Activated CD4-positive, alpha-beta T cell treated with anti-CD3 and anti-CD28 coated beads for 4 hours (primary cell): ENCODE results near the gene ANKRD60.

Experiments
- DNase-seq, 2 donors: peaks; one replicate each; pipeline ENCODE4 v3.0.0-alpha.2; 2020

Gene ANKRD60

DNA sequence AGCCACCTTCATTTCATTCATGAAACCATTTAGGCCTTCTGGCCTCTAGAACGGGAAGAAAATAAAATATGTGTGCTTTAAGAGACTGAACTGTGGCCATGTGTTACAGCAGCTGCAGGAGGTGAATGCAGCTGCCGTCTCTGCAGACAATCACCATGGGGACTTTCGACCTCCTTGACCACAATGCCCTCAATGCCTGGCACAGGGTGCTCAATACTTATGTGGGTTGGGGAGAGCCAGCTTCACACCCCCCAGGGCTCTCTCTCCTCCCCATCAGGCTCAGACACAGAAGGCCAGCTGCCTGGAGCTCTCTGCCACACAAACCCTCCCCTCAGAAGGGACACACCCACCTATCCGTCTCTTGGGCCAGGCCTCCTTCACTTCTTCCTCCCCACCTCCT, 43.5 kb downstream of the ANKRD60 start:
- DNase-seq, result no peak

DNA sequence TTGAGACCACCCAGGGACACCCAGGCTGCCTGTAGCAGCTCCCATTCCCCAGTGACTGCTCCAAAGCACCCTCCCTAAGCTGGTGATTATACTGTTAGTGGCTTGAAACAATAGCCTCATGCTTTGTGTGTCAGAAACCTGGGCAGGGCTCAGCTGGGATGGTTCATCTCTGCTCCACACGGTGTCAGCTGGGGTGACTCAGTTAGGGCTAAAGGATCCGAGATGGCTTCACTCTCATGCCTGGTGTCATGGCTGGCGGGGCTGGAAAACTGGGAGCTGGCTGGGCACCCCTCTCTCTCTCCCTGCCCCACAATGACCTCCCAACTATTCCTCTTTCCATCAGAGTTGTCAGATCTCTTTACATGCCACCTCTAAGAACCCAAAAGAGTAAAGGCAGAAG, 44.4 kb downstream of the ANKRD60 start:
- DNase-seq, result no peak

DNA sequence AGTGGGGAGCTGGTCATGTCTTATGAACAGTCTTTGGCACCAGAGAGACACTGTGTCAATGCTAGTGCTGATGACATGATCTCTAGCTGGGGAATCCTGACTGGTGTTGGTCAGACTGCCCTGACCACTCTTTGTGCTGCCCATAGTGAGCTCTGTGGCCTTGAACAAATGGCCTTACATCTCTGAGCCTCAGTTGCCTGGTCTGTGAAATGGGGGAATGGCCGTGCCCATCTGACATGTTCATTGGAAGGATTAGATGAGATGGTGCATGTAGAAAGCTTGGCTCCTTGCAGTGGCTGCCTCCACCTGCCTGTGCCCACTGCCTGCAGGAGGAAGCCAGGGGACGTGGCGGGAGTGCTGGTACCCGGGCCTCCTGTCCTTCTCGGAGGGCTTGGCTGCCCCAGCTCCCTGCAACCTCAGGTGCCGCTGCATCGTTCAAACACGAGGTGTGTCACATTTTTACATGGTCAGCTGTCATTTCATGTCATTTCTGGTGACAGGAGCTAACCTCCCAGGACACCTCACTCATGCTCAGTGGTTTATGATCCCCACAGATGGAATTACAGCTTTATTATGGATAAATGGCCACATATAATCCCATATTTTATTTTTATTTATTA, 45.8 kb downstream of the ANKRD60 start:
- no peak for DNase-seq

DNA sequence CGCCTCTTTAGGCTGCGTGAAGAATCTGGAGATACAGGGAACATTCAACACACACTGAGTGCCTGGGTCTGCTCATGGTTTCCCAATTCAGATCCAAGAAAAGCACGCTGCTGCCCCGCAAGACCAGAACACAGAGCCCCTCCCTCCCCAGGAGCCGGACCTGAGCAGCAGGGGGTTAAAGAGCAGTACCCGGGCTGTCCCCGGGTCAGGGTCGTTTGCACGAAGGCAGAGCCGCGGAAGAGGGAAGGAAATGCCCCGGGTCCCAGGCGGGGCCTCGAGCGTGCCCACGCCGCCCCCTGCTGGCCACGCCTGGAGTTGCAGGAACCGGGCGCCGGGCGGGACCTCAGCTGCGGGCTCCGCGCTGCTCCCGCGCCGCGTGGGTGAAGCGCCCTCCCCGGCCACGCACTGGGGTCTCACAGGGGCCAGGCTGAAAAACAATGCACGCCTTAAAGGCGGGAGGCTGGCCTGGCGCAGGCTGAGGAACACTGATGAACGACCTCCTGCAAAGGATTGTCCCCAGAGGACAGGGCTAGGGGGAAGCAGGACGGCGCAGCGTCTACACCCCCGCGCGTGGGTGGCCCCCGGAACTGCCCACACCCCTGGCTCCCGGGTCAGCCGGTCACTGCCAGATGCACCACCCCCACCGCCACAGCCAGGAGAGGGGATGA, 48.9 kb downstream of the ANKRD60 start:
- DNase-seq, result peak; percentile 50 to 61

DNA sequence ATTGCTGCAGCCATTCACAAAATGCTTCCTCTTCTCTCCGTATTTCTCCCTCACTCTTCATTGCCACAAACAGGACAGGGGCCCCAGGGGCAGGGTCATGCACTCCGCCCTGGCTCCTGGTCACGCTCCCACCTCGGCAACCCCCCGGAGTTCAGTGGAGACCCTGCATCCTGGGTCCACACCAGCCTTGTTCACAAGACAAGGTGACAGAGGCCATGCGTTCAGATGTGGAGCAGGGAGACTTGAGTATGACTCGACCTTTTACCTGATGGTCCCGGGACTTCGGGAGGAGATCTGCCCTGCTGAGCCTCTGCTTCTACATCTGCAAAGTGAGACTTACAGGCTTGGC, 49.4 kb downstream of the ANKRD60 start:
- no peak for DNase-seq

DNA sequence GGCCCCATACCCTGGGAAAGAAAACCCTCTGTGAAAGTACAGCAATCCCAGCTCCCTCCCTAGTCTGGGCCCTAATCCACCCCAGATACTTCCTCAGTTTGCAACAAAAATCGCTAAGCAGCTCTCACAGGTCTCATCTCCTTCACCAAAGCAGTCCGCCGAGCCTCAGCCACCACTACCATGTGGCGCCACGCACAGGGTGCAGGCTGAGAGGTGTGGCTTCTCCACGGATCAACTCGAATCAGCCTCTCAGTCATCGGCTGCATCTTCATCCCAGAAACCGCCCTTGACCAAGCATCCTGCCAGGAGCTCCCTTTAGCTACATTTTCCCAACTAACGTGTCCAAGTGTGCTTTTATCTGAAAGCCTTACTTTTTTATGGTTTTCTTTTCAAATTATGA, 50.7 kb downstream of the ANKRD60 start:
- no peak for DNase-seq

DNA sequence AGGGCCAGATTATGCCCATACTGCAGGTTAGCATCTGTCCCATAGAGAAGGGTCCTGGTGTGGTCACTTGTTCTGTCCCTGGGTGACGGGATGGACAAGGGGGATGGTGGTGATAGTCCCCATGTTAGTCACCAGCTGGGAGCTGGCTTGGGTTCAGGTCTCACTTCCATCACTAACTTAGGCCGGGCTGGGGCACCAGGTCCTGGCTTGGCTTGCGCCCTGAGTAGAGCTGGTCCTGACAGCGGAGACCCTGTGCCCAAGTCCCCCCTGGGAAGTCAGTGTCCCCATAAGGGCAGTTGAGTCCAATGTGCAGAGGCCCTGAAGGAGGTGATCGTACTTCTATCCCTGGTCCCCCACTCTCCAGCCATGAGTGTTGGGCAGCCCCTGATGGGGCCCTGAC, 52.6 kb downstream of the ANKRD60 start:
- DNase-seq, result no peak

DNA sequence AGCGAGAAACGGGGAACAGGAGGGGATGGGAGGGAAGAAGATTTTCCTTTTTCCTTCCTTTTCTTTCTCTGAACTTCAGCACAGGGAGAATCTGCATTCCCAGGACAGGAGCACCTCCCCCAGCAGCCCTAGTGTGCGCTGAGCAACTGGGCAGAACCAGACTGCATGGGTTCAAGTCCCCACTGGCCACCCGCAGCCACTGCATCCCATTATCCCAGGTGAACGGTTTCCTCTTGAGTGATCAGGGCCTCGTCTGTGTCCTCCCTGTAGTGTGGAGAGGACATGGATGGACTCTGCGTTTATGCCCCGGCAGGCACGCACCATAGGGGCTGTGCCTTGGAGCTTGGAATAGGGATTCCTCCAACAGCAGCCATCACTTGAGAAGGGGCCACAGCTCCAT, 53.0 kb downstream of the ANKRD60 start:
- DNase-seq, result no peak

DNA sequence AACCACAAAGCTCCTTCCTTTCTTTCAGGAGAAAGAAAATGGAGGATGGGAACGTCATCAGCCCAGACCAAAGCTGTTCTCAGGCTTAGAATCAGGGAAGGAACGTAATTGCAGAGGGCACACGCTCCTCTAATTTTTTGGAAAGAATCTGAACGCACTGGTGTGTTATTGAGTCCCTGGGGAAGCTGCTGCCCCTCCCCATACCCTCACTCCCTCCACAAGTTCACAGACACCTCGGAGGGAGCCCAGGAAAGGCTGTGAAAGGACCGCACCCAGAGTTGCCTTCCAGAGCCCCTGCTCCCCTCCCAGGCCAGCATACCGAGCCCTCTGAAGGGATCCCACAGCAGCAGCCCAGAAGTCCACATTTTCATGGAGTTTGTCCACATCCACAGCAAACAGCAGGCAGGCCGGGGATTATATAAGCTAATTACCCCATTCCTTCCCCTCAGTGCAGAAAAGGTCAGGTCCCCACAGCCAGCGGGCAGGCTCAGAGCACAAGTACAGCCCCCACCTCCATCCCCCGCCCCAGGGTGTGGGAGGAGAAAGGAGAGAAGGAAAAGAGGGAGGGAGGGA, 53.7 kb downstream of the ANKRD60 start:
- no peak for DNase-seq

DNA sequence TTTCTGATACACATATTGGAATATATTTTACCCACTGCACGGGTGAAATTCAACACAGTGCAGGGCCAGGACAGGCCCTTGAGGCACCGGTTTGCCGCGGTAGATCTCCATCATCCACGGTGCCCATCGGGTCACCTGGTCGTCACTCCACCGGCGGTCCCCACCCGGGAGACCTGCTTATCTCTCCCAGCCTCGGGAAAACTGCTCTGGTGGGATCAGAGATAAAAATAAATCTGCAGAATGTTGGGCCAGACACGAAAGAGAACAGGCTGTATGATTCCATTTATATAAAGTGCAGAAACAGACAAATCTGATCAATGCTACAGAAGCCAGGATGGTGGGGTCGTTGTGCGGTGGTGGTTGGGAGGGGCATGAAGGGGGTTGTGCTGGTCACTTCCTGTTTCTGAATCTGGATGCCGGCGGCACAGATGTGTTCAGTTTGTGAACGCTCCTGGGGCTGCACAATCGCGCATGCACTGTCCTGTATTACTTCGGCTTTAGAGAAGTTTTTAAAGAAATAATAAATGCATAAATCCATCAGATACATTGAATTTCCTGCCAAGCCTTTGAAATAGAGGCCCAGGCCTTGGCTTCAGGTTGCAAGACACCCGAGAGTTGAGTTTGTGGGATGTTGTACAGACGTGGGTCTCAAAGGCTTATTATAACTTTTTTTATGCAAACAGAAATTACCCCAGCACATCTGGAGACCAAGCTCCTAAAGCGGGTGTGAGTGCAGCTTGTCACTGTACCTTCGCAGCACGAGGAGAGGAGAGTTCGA, 54.3 kb downstream of the ANKRD60 start:
- no peak for DNase-seq

DNA sequence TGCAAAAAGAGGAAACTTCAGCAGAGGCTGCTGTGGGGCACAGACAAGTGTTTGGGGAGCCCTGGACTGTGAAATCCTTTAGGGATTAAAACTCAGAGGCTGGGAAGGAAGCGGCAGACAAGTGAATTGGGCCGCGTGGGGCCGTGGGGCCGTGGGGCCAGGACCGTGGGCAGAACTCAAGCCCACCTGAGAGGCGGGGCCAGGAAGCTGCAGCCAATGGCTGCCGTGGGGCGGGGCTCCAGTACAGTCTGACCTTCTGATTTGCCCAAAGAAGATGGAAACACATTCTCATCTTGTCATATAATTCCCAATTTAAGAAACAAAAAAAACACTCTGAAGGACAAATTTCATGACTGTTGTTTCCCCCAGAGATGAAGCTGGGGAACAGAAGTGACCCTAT, 55.4 kb downstream of the ANKRD60 start:
- DNase-seq, result no peak

DNA sequence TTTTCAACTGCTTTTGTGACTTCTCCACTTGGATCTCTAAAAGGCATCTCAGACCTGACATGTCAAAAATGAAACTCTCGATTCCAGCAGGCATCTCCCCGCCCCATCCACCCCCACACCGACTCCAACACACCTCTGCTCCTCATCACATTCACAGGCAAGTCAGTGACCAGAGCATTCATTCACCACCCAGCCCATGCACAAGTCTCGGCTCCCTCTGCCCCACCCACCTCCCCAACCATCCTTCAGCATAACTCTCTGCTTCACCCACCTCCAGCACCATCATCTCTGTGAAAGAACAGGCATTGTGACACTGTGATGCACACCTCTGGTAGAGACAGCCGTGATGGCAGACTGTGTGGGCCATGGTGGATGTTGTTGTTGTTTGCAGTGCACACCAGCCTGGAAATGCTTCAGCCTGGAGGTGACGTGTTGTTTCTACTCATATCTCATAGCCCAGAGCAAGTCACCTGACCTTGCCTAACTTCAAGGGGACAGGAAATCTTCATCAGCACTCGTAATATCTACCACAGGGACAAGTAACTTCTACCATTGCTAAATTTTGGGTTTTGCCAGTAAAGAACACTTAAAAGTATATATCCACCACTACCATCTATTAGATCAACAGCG, 56.5 kb downstream of the ANKRD60 start:
- DNase-seq, result no peak

DNA sequence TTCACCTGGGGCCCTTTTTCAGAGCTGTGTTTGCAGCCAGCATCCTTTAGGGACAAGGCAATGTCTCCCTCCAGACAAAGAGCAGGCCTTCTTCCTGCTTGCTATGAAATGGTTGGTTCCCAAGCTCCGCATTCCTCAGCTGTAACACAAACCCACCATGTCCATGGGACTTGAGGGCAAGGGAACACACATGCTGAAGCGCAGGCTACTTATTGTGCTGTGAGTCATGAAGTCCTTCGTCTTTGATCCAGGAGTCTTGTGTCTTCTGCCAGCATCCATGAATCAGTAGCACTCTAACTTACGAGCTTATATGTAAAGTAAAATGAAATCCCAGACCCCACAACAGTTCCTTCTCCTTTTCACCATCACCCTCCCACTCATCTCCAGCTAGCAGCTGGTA, 59.0 kb downstream of the ANKRD60 start:
- DNase-seq, result no peak

DNA sequence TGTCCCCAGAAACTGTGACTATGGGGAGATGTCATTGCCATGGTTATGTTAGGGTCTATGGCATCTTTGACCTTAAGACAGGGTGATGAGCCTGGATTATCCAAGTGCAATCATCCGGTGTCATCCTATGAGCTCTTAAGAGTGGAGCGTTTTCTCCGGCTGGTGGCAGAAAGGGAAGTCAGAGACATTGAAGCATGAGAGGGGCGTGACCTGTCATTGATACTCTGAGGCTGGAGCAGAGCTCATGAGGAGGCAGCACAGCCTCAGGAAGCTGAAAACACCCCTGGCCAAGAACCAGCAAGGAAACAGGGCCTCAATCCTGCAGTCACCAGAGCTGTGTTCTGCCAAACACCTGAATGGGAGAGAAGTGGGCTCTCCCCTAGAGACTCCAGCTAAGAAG, 59.6 kb downstream of the ANKRD60 start:
- no peak for DNase-seq

DNA sequence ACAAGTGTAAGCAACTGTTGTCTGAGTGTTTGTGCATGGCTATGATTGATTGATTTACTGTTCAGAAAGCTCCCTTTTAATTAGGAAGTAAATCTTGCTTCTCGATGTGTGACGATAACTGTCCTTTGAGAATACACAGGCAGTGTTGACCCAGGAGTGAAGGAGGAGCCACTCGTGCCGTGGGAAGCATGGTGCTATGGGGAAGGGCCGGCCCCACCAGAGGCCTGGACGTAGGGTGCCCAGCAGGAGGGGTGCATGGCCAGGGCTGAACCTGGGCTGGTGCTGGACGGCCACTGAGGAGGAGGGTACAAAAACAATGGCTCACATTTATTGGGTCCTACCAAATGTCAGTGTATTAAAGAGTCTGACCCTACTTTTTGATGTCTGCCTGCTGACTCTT, 60.7 kb downstream of the ANKRD60 start:
- DNase-seq, result no peak
